MG63 (cell line): ENCODE results near the gene LTK. TPM values are rescaled to one million over a fixed set of nuclear protein-coding genes. Genes with fewer than 3 reads are reported as not detected.

ENCODE experiments used
- DNase-seq: peaks from one replicate; pipeline ENCODE4 v3.0.0-alpha.2; 2020
- H3K27me3 ChIP-seq: fragments of 250-450 bp; sonication (Bioruptor Pico); 2 replicates; pipeline ENCODE4 v1.5.1; 2020; ENCODE audit warnings: mild to moderate bottlenecking, moderate library complexity
- H3K36me3 ChIP-seq: fragments of 250-450 bp; sonication (Bioruptor Pico); 2 replicates; pipeline ENCODE4 v1.5.1; 2020; ENCODE audit warnings: mild to moderate bottlenecking, moderate library complexity
- H3K4me3 ChIP-seq: fragments of 250-450 bp; sonication (Bioruptor Pico); 2 replicates; pipeline ENCODE4 v1.5.1; 2020; ENCODE audit warnings: mild to moderate bottlenecking, moderate library complexity
- H3K9me3 ChIP-seq: fragments of 250-450 bp; sonication (Bioruptor Pico); 2 replicates; pipeline ENCODE4 v1.5.1; 2020; ENCODE audit warnings: mild to moderate bottlenecking, moderate library complexity
- total RNA-seq: library from RNA; depleted of rRNA; stranded (reverse); fragments of >200 nt; shearing (Covaris generic); gene quantifications from 2 replicates; pipeline ENCODE4 v1.2.3, GENCODE V29; 2014; ENCODE audit warnings: low replicate concordance; rRNA removed

LTK gene
- total RNA-seq, 1 experiment from 2014 or later = not detected

DNA sequence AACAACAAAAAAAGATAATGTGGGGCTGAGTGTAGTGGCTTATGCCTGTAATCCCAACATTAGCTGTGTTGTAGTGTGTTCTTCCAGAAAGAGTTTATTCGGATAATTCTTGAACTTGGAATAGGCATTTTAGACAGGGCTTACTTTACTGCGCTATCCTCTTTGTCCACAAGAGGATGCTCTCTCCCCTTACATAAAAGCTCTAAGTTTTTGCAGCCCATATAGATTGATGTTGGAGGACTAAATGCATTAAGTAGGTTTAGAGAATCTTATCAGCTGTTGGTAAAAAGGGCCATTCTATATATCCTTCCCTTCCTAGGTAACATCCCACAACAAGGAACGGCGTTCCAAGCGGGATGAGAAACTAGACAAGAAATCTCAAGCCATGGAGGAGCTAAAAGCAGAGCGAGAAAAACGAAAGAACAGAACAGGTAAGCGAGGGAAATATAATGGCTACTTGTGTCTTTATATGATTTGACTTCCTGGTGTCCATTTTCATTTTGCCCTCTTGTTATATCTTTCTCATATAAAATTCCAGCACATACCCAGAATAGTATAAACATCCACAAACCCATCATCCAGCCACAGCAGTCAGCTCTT lies 47.7 kb downstream of the LTK start:
- no peak for DNase-seq
- Histone ChIP-seq H3K4me3 (no peak overlapping the region), H3K9me3 (no peaks in the 10 kb centered on the region), H3K27me3 (no peaks in the 10 kb centered on the region), H3K36me3 (peaks cover 36% of the 10 kb centered on the region)

DNA sequence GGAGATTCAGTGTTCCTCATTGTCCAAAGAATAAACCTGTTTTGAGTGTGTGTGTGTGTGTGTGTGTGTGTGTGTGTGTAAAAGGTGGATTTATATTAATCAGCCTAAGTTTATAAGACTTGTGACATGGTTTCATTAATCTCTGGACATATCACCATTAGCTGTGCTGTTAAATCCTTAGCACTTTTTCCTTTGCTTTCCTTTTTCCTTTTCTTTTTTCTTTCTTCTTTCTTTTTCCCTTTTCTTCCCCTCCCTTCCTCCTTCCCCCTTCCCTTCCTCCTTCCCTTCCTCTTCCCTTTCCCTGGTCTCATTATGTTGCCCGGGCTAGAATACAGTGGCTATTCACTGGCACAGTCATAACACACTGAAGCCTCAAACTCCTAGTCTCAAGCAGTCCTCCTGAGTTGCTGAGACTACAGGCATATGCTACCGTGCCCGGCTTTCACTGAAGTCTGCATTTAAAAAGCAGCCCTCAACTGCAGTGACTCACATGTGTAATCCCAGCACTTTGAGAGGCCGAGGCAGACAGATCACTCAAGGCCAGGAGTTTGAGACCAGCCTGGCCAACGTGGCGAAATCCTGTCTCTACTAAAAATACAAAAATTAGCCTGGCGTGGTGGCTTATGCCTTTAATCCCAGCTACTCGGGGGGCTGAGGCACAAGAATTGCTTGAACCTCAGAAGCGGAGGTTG lies 48.6 kb downstream of the LTK start:
- peaks cover 31% of the 10 kb centered on the region for H3K36me3 ChIP-seq

GRCh38 chr15:41462084-41462795 lies 51.4 kb downstream of the LTK start:
- H3K9me3 ChIP-seq = no peaks in the 10 kb centered on the region
- H3K4me3 ChIP-seq = no peak overlapping the region
- peaks cover 31% of the 10 kb centered on the region for H3K36me3 ChIP-seq
- no peak for DNase-seq
- H3K27me3 ChIP-seq = no peaks in the 10 kb centered on the region

More for the DNA sequence above, 48.6 kb downstream of the LTK start:
- Histone ChIP-seq H3K9me3 (no peaks in the 10 kb centered on the region), H3K27me3 (no peaks in the 10 kb centered on the region), H3K4me3 (no peak overlapping the region)
- DNase-seq = no peak

Other genes starting within 250 kb of the LTK start
- gene OIP5, start 181.2 kb downstream of the LTK start, total RNA-seq = 27.5 and 46.3 TPM in 2 replicates
- 161 and 169 TPM in 2 replicates for gene NUSAP1, start 180.9 kb downstream of the LTK start, total RNA-seq
- 19.4 and 26.2 TPM in 2 replicates for gene NDUFAF1, start 111.3 kb downstream of the LTK start, total RNA-seq
- gene RTF1, start 96.7 kb downstream of the LTK start, total RNA-seq = 25.1 and 26.5 TPM in 2 replicates
- gene ITPKA, start 20.0 kb downstream of the LTK start, total RNA-seq = 1.4 and 1.6 TPM in 2 replicates
- 6.2 and 7.9 TPM in 2 replicates for gene RPAP1, start 30.4 kb upstream of the LTK start, total RNA-seq
- gene TYRO3, start 45.4 kb upstream of the LTK start, total RNA-seq = 3.4 and 12.2 TPM in 2 replicates
- gene MGA, start 146.6 kb upstream of the LTK start, total RNA-seq = 10.4 and 12.8 TPM in 2 replicates